Gastrocnemius medialis (tissue), 4 donors: ENCODE results near the gene TCF7L2. TPM values are rescaled to one million over a fixed set of nuclear protein-coding genes. Genes with fewer than 3 reads are reported as not detected.

Experiments used
- ATAC-seq, 2 donors: fragments of 150-250 bp; one replicate each; pipeline ENCODE4 v1.9.1; 2016
- DNase-seq, 2 donors: peaks; one replicate each; pipeline ENCODE4 v3.0.0-alpha.2; 2019
- H3K27ac ChIP-seq, 4 donors: fragments of 200-600 bp; sonication (generic); 1 replicate in 1 of 4; 2 replicates in 3 of 4; pipeline ENCODE4 v1.5.1; 2016 to 2018; ENCODE audit warnings: mild to moderate bottlenecking in 2 of 4, moderate library complexity in 1 of 4
- H3K27me3 ChIP-seq, 3 donors: fragments of 200-600 bp; sonication (generic) in 2 of 3; 1 replicate in 1 of 3; 2 replicates in 2 of 3; pipeline versions ENCODE4 v1.5.1 to v1.6.0; 2016 to 2019; ENCODE audit warnings: mild to moderate bottlenecking in 1 of 3, moderate library complexity in 1 of 3
- H3K36me3 ChIP-seq, 2 donors: fragments of 200-600 bp; sonication (generic) in 1 of 2; one replicate each; pipeline ENCODE4 v1.5.1; 2017 to 2018
- H3K4me1 ChIP-seq, 2 donors: fragments of 200-600 bp; sonication (generic) in 1 of 2; one replicate each; pipeline ENCODE4 v1.5.1; 2016 to 2017; ENCODE audit warnings: mild to moderate bottlenecking in 2 of 2
- H3K4me3 ChIP-seq, 4 donors: fragments of 200-600 bp; sonication (generic) in 3 of 4; 1 replicate in 1 of 4; 2 replicates in 3 of 4; pipeline ENCODE4 v1.5.1; 2016 to 2019; ENCODE audit warnings: mild to moderate bottlenecking in 2 of 4
- H3K9me3 ChIP-seq, 3 donors: fragments of 200-600 bp; sonication (generic) in 2 of 3; 1 replicate in 1 of 3; 2 replicates in 2 of 3; pipeline ENCODE4 v1.5.1; 2016 to 2019
- CTCF ChIP-seq, 5 experiments: fragments of 450-650 bp in 3 of 5; fragments of 200-600 bp in 2 of 5; sonication (generic) in 2 of 5; IDR thresholded peaks in 4 of 5; conservative IDR thresholded peaks in 1 of 5; 1 replicate in 4 of 5; 2 replicates in 1 of 5; pipeline ENCODE4 v1.5.1; 2016 to 2019; ENCODE audit warnings: antibody characterized with exemption in 5 of 5, mild to moderate bottlenecking in 3 of 5, moderate library complexity in 3 of 5
- POLR2A ChIP-seq, 2 donors: fragments of 450-650 bp; IDR thresholded peaks; one replicate each; pipeline ENCODE4 v1.6.1; 2017; ENCODE audit warnings: antibody characterized with exemption in 2 of 2, mild to moderate bottlenecking in 2 of 2, moderate library complexity in 2 of 2
- in situ Hi-C, 4 donors: fragments of 200-750 bp; cut with MboI; loops; one replicate each; pipeline versions ENCODE4 v1.15.0 to v1.8.0; 2017; ENCODE audit warnings: low sequenced_read_pairs in 4 of 4
- intact Hi-C: fragments of 100-400 bp; cut with DNase I; formaldehyde crosslinking; loops from one replicate; pipeline ENCODE4 v1.15.1; 2023; ENCODE audit warnings: low total_unique reads
- total RNA-seq, 4 donors: library from RNA; depleted of rRNA; stranded (reverse); fragments of >200 nt; gene quantifications; one replicate each; pipeline versions ENCODE4 v1.1.0 to v1.2.3, GENCODE V29; 2016

Gene TCF7L2
- total RNA-seq, 4 donors from 2014 or later, result 4.6 to 5.1 (median 5.0) TPM

DNA sequence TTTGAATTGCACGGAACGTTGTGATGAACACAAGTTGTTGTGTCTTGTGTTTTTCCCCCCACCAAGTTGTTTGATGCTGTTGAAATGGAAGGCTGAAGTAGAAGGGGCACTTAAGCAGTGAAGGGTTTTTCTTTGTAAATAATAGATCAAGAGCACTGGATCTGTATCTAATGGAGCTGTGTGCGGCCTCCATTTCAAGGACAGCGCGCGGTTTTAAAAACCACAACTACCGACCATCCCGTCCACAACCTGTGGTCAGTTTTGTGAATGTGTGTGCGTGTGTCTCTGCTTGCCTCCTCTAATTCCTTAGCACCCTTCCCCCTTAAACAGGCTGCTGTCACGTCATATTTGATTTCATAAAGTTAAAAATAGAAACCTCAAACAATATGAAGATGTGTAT, 165.5 kb downstream of the TCF7L2 start:
- Histone ChIP-seq H3K27me3 (no peaks in the 10 kb centered on the region), H3K4me1 (peaks cover 0 to 5% of the 10 kb centered on the region in 2 donors), H3K9me3 (no peaks in the 10 kb centered on the region), H3K36me3 (no peaks in the 10 kb centered on the region), H3K4me3 (no peak overlapping the region), H3K27ac (no peak overlapping the region)
- ATAC-seq, result no peak
- in situ Hi-C loops (loop anchor here in 1 of 4 donors (25.0 kb wide), 1 partner anchor 378 kb away; no protein-coding TSS in a partner anchor), intact Hi-C loops (no loop called here)
- no peak for TF ChIP-seq POLR2A (IDR thresholded peaks at IDR 0.05)
- TF ChIP-seq CTCF (IDR thresholded peaks at IDR 0.05 in 4 of 5, conservative IDR thresholded peaks at IDR 0.05 in 1 of 5), result no peak
- no peak for DNase-seq

DNA sequence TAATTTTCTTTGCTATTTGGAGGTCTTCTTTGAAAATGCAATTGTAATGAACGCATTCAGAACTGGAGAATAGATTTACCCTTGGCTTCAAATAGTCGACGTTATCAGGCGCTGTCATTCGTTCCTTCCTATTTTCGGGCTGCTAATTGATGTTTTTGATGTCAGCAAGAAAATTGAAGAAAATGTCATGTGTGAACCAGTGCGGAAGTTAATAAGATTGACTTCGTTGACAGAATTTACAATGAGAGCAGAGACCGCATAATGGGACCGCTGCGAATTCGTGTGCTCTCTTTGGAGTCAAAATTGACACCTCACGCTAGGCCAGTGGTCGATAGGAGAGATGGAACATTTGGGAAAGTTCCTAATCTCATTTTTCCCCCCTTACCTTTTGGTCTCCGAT, 168.8 kb downstream of the TCF7L2 start:
- intact Hi-C loops, result no loop called here
- ATAC-seq (no peak), DNase-seq (no peak)
- Histone ChIP-seq H3K27me3 (no peaks in the 10 kb centered on the region), H3K4me3 (no peak overlapping the region), H3K9me3 (no peaks in the 10 kb centered on the region), H3K4me1 (peaks cover 0 to 5% of the 10 kb centered on the region in 2 donors), H3K27ac (no peak overlapping the region), H3K36me3 (no peaks in the 10 kb centered on the region)
- no peak for TF ChIP-seq CTCF (IDR thresholded peaks at IDR 0.05 in 4 of 5, conservative IDR thresholded peaks at IDR 0.05 in 1 of 5)
- no peak for TF ChIP-seq POLR2A (IDR thresholded peaks at IDR 0.05)
- in situ Hi-C loops, result loop anchor here in 1 of 4 donors (25.0 kb wide), 1 partner anchor 382 kb away; no protein-coding TSS in a partner anchor

- H3K27ac ChIP-seq, result no peak overlapping the region
- H3K27me3 ChIP-seq, result no peaks in the 10 kb centered on the region
- H3K4me1 ChIP-seq, result peaks cover 0 to 5% of the 10 kb centered on the region in 2 donors
- in situ Hi-C loops (loop anchor here in 2 of 4 donors (10.0 to 25.0 kb wide), 2 partner anchors 382 to 395 kb away; no protein-coding TSS in a partner anchor), intact Hi-C loops (no loop called here)
- H3K36me3 ChIP-seq, result no peaks in the 10 kb centered on the region
- DNase-seq (no peak), ATAC-seq (no peak)
- no peaks in the 10 kb centered on the region for H3K9me3 ChIP-seq
- TF ChIP-seq CTCF (IDR thresholded peaks at IDR 0.05 in 4 of 5, conservative IDR thresholded peaks at IDR 0.05 in 1 of 5) (no peak), POLR2A (IDR thresholded peaks at IDR 0.05) (no peak)
- H3K4me3 ChIP-seq, result no peak overlapping the region
These were observed 169.8 kb downstream of the TCF7L2 start for GRCh38 chr10:113119801-113120200.

- Histone ChIP-seq H3K27ac (no peak overlapping the region), H3K9me3 (no peaks in the 10 kb centered on the region), H3K36me3 (no peaks in the 10 kb centered on the region), H3K4me3 (no peak overlapping the region), H3K4me1 (peaks cover under 1 to 2% of the 10 kb centered on the region in 2 donors), H3K27me3 (no peaks in the 10 kb centered on the region)
- intact Hi-C loops, result no loop called here
- in situ Hi-C loops, result loop anchor here in 2 of 4 donors (10.0 to 25.0 kb wide), 2 partner anchors 384 to 396 kb away; no protein-coding TSS in a partner anchor
- DNase-seq, result no peak
- TF ChIP-seq CTCF (IDR thresholded peaks at IDR 0.05 in 4 of 5, conservative IDR thresholded peaks at IDR 0.05 in 1 of 5) (no peak), POLR2A (IDR thresholded peaks at IDR 0.05) (no peak)
- ATAC-seq, result no peak
These were observed 171.1 kb downstream of the TCF7L2 start for GRCh38 chr10:113121153-113121552.

- no peaks in the 10 kb centered on the region for H3K36me3 ChIP-seq
- intact Hi-C loops, result no loop called here
- no peak overlapping the region for H3K27ac ChIP-seq
- in situ Hi-C loops, result loop anchor here in 2 of 4 donors (10.0 to 25.0 kb wide), 2 partner anchors 386 to 398 kb away; no protein-coding TSS in a partner anchor
- peaks cover 4 to 5% of the 10 kb centered on the region in 2 donors for H3K4me1 ChIP-seq
- no peak for ATAC-seq
- H3K27me3 ChIP-seq, result no peaks in the 10 kb centered on the region
- H3K4me3 ChIP-seq, result no peak overlapping the region
- DNase-seq, result no peak
- H3K9me3 ChIP-seq, result no peaks in the 10 kb centered on the region
- no peak for TF ChIP-seq POLR2A (IDR thresholded peaks at IDR 0.05)
- TF ChIP-seq CTCF (IDR thresholded peaks at IDR 0.05 in 4 of 5, conservative IDR thresholded peaks at IDR 0.05 in 1 of 5), result no peak
These were observed 172.9 kb downstream of the TCF7L2 start for GRCh38 chr10:113122947-113123346.
